GM12891 (cell line): ENCODE measurements around the gene LDB2.

Source experiments
- PAX5 ChIP-seq: IDR thresholded peaks from 2 replicates; pipeline ENCODE4 v1.6.1; 2011; ENCODE audit warnings: low read length, moderate library complexity, mild to moderate bottlenecking; ENCODE audit not compliant: insufficient read depth, severe bottlenecking
- POLR2A ChIP-seq: IDR thresholded peaks from 2 replicates; pipeline ENCODE4 v1.6.1; 2011; ENCODE audit warnings: low read depth, low read length, control low read depth
- POLR2AphosphoS5 ChIP-seq: IDR thresholded peaks from 2 replicates; pipeline ENCODE4 v1.6.1; 2011; ENCODE audit warnings: low read depth, low read length, control low read depth
- POU2F2 ChIP-seq: IDR thresholded peaks from 2 replicates; pipeline ENCODE4 v1.6.1; 2011; ENCODE audit warnings: low read depth, mild to moderate bottlenecking, control low read depth, low read length, moderate library complexity
- SPI1 ChIP-seq: IDR thresholded peaks from 2 replicates; pipeline ENCODE4 v1.6.1; 2011; ENCODE audit warnings: low read depth, low read length, control low read depth
- TAF1 ChIP-seq: IDR thresholded peaks from 2 replicates; pipeline ENCODE4 v1.6.1; 2011; ENCODE audit warnings: low read depth, low read length, control low read depth

DNA sequence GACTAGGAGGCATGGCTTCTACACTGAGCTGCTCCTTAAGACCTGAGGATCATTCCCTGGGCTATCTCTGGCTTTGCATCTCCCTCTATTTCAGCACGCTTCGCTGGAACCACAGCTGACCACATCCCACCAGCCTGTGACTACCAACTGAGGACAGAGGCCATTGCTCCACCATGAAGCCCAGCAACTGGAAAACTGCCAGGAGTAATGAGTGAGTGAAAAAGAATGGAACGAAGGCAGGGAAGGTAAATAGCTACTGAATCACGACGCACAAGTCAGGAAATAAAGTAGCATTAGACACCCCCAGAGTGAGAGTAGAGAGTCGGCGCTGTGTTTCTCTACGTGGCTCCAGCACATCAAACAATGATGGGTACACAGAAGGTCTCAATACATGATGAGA, 314.7 kb downstream of the LDB2 start:
- no peak for TF ChIP-seq POLR2AphosphoS5
- no peak for TF ChIP-seq TAF1
- no peak for TF ChIP-seq SPI1
- no peak for TF ChIP-seq POLR2A
- no peak for TF ChIP-seq PAX5
- no peak for TF ChIP-seq POU2F2
